Coronary artery (tissue), 2 donors: ENCODE measurements around the gene CLIC5.

ENCODE experiments used
- DNase-seq: peaks from one replicate; pipeline ENCODE4 v3.0.0-alpha.2; 2017; ENCODE audit warnings: low spot score
- H3K27ac ChIP-seq, 2 donors: fragments of 200-600 bp; sonication (generic); one replicate each; pipeline ENCODE4 v1.5.1; 2016 to 2019
- H3K4me3 ChIP-seq: fragments of 200-600 bp; sonication (generic); 2 replicates; pipeline ENCODE4 v1.5.1; 2016; ENCODE audit warnings: mild to moderate bottlenecking, moderate library complexity
- CTCF ChIP-seq: fragments of 200-600 bp; sonication (generic); IDR thresholded peaks from one replicate; pipeline ENCODE4 v1.5.1; 2019; ENCODE audit warnings: antibody characterized with exemption

Gene CLIC5

GRCh38 chr6:45837541-45838200 lies 178.0 kb downstream of the CLIC5 start:
- H3K27ac ChIP-seq: no peak overlapping the region
- no peak for TF ChIP-seq CTCF
- DNase-seq: no peak
- no peak overlapping the region for H3K4me3 ChIP-seq

GRCh38 chr6:45836984-45837383 lies 178.7 kb downstream of the CLIC5 start:
- H3K4me3 ChIP-seq: no peak overlapping the region
- no peak for DNase-seq

GRCh38 chr6:45836438-45836824 lies 179.2 kb downstream of the CLIC5 start:
- no peak overlapping the region for H3K4me3 ChIP-seq
- TF ChIP-seq CTCF: no peak
- DNase-seq: no peak
- H3K27ac ChIP-seq: no peak overlapping the region

More at GRCh38 chr6:45836984-45837383, 178.7 kb downstream of the CLIC5 start:
- H3K27ac ChIP-seq: no peak overlapping the region
- TF ChIP-seq CTCF: no peak

- no peak overlapping the region for H3K27ac ChIP-seq
- no peak overlapping the region for H3K4me3 ChIP-seq
- no peak for TF ChIP-seq CTCF
- no peak for DNase-seq
Observed at GRCh38 chr6:45835721-45836437, 179.8 kb downstream of the CLIC5 start.

GRCh38 chr6:45832063-45832462 lies 183.6 kb downstream of the CLIC5 start:
- Histone ChIP-seq H3K27ac (no peak overlapping the region), H3K4me3 (no peak overlapping the region)
- TF ChIP-seq CTCF: no peak
- no peak for DNase-seq
